HS-5 (cell line): ENCODE results near the gene FMN1.

Experiments used
- DNase-seq: peaks from one replicate; pipeline ENCODE4 v3.0.0-alpha.2; 2012; ENCODE audit warnings: low read depth

Gene FMN1

DNA sequence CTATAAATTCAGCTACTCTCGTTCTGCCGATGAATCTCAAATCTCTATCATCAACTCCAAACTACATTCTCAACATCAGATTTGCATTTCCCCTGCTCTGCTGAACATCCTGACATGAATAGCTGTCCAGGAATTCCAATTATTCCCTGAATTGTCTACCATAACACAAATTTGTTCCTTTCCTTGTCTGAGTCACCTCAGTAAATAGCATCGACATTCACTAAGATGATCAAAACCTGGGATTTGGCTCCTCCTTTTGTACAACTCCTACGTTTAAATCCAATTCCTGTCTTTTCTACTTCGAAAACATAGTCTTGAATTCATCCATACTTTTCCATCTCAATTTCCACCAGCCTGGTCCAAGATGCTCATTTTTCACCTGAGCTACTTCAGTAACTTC is 369.7 kb downstream of the FMN1 start:
- peak; percentile 92 for DNase-seq

- no peak for DNase-seq
These were observed 370.8 kb downstream of the FMN1 start for GRCh38 chr15:32823750-32824149.

DNA sequence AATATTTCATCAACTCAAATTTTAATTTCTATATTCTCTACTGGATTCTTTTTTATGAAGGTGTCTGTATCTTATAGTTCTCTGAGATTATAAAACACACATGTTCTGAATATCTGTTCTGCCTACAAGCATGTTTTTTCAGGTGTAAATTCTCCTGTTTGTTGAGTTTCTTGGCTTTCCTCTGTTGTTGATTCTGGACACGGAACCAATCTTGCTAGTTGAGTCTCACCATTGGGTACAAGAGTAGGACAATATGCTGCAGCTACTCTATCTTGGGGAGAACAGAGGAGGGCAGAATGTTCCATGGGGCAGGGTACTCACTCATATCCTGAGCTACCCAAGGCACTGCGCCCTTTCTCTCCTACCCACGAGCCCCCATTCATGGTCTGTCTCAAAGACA is 371.8 kb downstream of the FMN1 start:
- DNase-seq, result no peak

GRCh38 chr15:32819448-32819847 is 375.1 kb downstream of the FMN1 start:
- no peak for DNase-seq

DNA sequence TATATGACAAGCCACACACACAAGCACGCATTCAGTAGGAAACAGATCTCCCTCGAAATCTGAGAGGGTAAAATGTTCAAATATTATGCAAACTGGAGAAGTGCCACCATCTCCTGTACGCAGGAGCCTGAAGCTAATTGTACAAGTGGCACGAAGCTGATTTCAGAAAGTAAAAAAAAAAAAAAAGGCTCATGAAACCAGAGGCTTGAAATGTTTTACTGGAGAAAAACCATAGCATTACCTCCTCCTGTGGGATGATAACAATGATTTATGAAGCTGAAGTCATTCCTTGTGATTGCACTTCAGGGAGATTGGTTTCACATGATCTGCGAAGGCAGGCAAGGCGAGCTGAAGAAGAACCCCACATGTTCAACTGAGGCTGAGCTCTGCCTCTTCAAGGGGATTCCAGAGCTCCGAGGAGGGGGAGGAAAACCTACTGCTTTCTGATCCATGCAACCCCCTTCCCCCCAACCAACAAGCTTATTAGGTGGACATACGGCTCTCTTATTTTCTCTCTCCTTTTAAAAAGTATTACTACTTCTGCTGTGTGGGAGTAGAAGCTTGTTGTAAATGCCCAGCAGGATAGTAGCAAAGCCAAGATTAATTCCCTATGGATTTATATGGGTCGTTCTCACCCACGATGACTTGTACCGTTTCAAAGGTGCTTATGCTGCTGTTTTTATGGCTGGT is 375.6 kb downstream of the FMN1 start:
- no peak for DNase-seq

GRCh38 chr15:32817577-32817976 is 376.9 kb downstream of the FMN1 start:
- no peak for DNase-seq

DNA sequence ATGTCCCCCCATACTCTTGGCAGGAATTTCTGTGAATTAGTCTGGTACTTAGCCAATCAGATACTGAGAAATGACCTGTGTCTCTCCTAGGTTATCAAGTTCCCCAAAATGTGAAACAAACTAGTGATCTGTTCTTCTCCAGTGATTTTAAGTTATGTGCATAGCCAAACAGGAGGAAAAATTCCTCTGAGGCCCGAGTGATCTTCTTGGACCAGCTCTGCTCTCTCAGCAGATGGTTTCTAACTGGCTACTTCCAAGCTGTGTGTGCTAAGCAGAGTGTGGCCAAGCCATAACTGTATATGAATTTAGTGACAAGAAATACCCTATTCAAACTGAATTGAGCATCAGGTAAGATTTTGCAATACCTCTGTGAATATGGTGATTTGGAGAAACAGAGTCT is 387.2 kb downstream of the FMN1 start:
- DNase-seq, result no peak

GRCh38 chr15:32803631-32804030 is 390.9 kb downstream of the FMN1 start:
- no peak for DNase-seq

DNA sequence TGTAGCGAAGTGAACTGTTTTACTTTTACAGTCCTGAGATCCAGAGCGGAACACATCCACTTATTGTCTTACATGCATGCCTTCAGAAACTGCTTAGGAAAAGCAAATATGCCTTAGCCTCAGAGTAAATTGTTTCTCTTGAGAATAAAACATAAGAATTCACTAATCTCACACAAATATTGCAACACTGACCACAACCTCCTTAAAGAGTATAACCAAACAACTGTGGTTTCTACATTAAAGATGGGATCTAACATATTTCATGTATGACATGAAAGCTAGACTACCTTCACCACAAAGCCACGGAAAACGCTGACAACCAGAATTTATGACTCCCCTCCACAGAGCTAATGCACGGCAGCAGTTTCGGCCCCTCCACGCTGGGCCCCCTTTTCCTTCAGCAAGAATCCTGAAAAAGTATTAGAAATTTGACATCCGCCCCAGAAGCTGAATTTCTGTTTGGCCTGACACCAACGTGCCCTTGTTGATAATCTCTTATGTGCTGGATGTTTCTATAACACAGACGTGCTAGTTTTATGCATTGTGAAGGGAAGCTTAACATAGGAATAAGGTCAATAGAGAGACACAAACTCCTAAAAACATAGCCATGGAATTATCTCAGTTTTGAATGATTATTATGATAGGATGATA is 392.1 kb downstream of the FMN1 start:
- DNase-seq, result peak; percentile 76

DNA sequence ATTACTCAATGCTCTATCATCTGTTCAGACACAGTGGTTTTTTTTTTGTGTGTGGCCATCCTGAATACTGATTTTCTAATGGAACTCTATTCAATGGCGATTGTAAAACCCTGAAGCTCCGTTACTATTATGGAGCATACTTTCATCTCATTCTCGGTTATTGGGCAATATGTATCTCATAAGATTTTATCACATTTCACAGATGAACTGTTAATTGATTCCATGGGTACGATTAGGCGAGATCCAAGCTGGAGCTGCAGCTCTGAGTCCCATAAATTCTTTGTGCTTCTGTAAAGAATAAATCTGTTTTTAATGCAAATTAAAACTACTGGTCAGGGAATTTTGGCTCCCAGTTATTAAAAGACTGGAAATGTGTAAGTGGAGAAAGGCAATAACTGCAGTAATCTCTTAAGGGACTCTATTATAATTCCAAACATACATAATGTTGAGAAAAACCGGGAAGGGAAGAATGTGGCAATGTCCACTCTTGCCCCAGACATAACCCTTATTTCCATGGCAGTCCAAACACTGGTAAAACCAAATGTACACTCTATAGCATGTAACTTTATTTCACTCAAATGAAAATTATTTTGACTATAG is 394.5 kb downstream of the FMN1 start:
- no peak for DNase-seq

- DNase-seq, result no peak
These were observed 397.7 kb downstream of the FMN1 start for GRCh38 chr15:32796856-32797255.

GRCh38 chr15:32794973-32795372 is 399.5 kb downstream of the FMN1 start:
- no peak for DNase-seq

GRCh38 chr15:32792436-32792835 is 402.1 kb downstream of the FMN1 start:
- no peak for DNase-seq

DNA sequence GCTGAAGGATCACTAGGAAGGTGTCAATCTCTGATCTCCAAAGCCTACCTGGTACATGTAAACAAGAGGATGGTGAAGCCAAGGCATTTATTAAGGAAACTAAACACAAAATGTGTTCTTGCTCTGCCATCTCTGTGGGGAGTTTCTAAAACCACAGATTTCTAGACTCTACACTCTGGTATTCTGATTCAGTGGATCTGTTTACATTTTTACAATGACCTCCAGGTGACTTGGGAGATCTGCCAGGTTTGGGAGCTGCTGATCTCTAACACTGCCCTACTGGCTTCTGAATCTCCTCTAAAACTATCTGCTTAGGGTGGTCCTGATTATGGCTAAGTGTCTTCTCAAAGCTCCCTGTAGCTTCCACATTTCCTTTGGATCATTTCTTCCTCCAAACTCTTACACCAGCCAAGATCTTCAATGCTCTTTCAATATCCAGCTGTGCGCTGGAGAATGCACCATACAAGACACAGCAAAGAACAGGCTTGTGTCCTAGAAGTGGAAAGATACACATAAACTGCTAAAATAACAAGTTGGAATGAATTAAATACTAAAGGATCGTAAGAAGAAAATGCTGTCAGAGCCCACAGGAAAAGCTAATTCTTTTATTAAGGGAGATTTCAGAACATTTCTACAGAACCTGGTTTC is 404.0 kb downstream of the FMN1 start:
- DNase-seq, result no peak

GRCh38 chr15:32787949-32788348 is 406.6 kb downstream of the FMN1 start:
- DNase-seq, result no peak

- DNase-seq, result no peak
These were observed 407.6 kb downstream of the FMN1 start for GRCh38 chr15:32786906-32787305.

- DNase-seq, result no peak
These were observed 409.9 kb downstream of the FMN1 start for GRCh38 chr15:32784581-32784980.

DNA sequence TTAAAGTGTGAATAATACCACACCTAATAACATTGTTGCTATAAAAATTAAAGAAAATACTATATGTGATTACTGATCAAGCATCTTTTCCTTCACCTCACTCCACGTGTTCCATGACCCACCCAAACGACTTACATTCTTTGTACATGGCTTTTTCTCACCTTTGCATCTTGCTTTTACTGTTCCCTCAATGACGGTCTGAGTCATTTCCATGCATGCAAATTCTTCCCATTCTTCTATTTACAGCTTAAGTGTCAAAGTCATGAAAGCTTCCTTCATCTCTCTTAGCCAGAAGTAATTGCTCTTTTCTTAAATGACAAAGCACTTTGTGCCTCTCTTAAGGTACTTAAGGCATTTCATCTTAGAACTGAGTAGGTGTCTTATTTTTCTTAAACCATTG is 412.7 kb downstream of the FMN1 start:
- no peak for DNase-seq

GRCh38 chr15:32778391-32779176 is 415.9 kb downstream of the FMN1 start:
- DNase-seq, result no peak

GRCh38 chr15:32775103-32775502 is 419.4 kb downstream of the FMN1 start:
- DNase-seq, result no peak

DNA sequence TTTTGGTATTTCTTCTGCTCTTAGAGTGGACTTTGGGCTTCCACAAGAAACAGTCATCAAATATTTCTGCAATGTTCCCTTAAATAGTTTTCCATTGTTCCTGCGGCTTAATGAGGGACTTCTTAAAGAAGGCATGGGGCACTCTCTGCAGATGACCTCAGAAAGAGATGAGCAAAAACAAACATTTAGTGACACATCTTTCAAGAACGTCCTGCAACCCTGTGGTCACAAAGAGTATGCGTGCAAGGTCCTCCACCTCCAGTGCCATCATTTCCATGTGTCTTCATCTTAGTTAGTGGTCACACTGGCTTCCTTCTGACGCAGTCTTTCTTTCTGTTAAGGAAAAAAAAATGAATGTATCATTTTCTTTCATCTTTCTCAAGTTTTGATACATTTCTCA is 420.5 kb downstream of the FMN1 start:
- DNase-seq, result peak; percentile 97

- no peak for DNase-seq
These were observed 427.3 kb downstream of the FMN1 start for GRCh38 chr15:32767236-32767635.
